ENCODE data around the gene PPP1R2.
A peak's percentile ranks its signal among the peaks of the same experiment; 100 is the strongest.

PPP1R2 gene

GRCh38 chr3:195563317-195563716, 20.2 kb upstream of the PPP1R2 start:
- no peak for DNase-seq

GRCh38 chr3:195559723-195560409, 16.7 kb upstream of the PPP1R2 start:
- no peak for DNase-seq

- DNase-seq = no peak
Measured at GRCh38 chr3:195558602-195559001, 15.5 kb upstream of the PPP1R2 start.

GRCh38 chr3:195557322-195557721, 14.2 kb upstream of the PPP1R2 start:
- DNase-seq = no peak

- no peak for DNase-seq
Measured at GRCh38 chr3:195556390-195556789, 13.3 kb upstream of the PPP1R2 start.

- no peak for DNase-seq
Measured at GRCh38 chr3:195555110-195555509, 12.0 kb upstream of the PPP1R2 start.

GRCh38 chr3:195554458-195554857, 11.3 kb upstream of the PPP1R2 start:
- DNase-seq = no peak

- no peak for DNase-seq
Measured at GRCh38 chr3:195553268-195553667, 10.1 kb upstream of the PPP1R2 start.

GRCh38 chr3:195551381-195551978, 8.4 kb upstream of the PPP1R2 start:
- no peak for DNase-seq

- DNase-seq = no peak
Measured at GRCh38 chr3:195550723-195551122, 7.6 kb upstream of the PPP1R2 start.

GRCh38 chr3:195549931-195550519, 6.9 kb upstream of the PPP1R2 start:
- DNase-seq = peak; percentile 69

- no peak for DNase-seq
Measured at GRCh38 chr3:195548987-195549386, 5.9 kb upstream of the PPP1R2 start.

- DNase-seq = no peak
Measured at GRCh38 chr3:195548501-195548900, 5.4 kb upstream of the PPP1R2 start.

- DNase-seq = no peak
Measured at GRCh38 chr3:195548006-195548405, 4.9 kb upstream of the PPP1R2 start.

- DNase-seq = no peak
Measured at GRCh38 chr3:195546130-195546560, 3.0 kb upstream of the PPP1R2 start.

- no peak for DNase-seq
Measured at GRCh38 chr3:195544634-195545033, 1.5 kb upstream of the PPP1R2 start.

- no peak for DNase-seq
Measured at GRCh38 chr3:195544230-195544536, 1.1 kb upstream of the PPP1R2 start.

GRCh38 chr3:195543500-195544229, 540 bp upstream of the PPP1R2 start:
- DNase-seq = no peak

GRCh38 chr3:195542316-195542697, 818 bp downstream of the PPP1R2 start:
- no peak for DNase-seq

GRCh38 chr3:195540511-195540910, 2.6 kb downstream of the PPP1R2 start:
- DNase-seq = no peak

- no peak for DNase-seq
Measured at GRCh38 chr3:195540027-195540426, 3.1 kb downstream of the PPP1R2 start.

GRCh38 chr3:195539479-195539878, 3.6 kb downstream of the PPP1R2 start:
- no peak for DNase-seq

- no peak for DNase-seq
Measured at GRCh38 chr3:195537995-195538394, 5.1 kb downstream of the PPP1R2 start.

- DNase-seq = no peak
Measured at GRCh38 chr3:195535293-195535692, 7.8 kb downstream of the PPP1R2 start.
